ENCODE results near the gene SYK.

DNA sequence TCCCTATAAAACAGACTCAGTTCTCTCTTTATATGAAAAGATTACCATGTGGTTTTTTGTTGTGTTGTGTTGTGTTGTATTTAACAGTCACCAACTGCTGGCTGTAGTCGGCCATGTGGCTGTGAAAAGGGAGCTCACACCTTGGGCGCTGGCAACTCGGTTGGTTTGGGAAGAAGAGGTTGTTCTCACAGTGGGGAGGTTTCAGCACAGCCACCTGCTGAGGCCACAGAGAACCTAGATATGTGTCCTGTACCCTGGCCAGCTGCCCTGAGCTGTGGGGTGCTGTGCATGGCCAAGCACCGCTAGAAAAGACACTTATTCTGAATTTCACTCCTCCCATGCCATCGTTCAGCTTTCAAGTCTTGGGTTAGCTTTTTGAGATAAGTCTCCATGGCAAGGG is 58.8 kb downstream of the SYK start:
- no peak for TF ChIP-seq ZBTB33 (IDR thresholded peaks at IDR 0.05; ENCODE audit: borderline replicate concordance, low read depth)
- TF ChIP-seq, protein P1, sequence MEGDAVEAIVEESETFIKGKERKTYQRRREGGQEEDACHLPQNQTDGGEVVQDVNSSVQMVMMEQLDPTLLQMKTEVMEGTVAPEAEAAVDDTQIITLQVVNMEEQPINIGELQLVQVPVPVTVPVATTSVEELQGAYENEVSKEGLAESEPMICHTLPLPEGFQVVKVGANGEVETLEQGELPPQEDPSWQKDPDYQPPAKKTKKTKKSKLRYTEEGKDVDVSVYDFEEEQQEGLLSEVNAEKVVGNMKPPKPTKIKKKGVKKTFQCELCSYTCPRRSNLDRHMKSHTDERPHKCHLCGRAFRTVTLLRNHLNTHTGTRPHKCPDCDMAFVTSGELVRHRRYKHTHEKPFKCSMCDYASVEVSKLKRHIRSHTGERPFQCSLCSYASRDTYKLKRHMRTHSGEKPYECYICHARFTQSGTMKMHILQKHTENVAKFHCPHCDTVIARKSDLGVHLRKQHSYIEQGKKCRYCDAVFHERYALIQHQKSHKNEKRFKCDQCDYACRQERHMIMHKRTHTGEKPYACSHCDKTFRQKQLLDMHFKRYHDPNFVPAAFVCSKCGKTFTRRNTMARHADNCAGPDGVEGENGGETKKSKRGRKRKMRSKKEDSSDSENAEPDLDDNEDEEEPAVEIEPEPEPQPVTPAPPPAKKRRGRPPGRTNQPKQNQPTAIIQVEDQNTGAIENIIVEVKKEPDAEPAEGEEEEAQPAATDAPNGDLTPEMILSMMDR (IDR thresholded peaks at IDR 0.05) = no peak
- TF ChIP-seq RXRA (IDR thresholded peaks at IDR 0.05; ENCODE audit: borderline replicate concordance, low read depth) = no peak
- no peak for TF ChIP-seq RCOR1 (IDR thresholded peaks at IDR 0.05; ENCODE audit: low read length)
- TF ChIP-seq, protein P2, sequence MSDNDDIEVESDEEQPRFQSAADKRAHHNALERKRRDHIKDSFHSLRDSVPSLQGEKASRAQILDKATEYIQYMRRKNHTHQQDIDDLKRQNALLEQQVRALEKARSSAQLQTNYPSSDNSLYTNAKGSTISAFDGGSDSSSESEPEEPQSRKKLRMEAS (IDR thresholded peaks at IDR 0.05; ENCODE audit: low read depth) = no peak
